GM19438 (cell line): ENCODE data around the gene VSIG10.
"Not testable (repeated sequence)": the region's sequence is repeated elsewhere in the genome, so short reads cannot be mapped to it uniquely, and the experiment has no call there.

Experiments
- ATAC-seq: cut with Tn5 transposase; IDR thresholded peaks from one replicate; pipeline ENCODE4 v1.9.1; 2021; ENCODE audit warnings: low read depth; ENCODE audit not compliant: unreplicated experiment

VSIG10 gene

DNA sequence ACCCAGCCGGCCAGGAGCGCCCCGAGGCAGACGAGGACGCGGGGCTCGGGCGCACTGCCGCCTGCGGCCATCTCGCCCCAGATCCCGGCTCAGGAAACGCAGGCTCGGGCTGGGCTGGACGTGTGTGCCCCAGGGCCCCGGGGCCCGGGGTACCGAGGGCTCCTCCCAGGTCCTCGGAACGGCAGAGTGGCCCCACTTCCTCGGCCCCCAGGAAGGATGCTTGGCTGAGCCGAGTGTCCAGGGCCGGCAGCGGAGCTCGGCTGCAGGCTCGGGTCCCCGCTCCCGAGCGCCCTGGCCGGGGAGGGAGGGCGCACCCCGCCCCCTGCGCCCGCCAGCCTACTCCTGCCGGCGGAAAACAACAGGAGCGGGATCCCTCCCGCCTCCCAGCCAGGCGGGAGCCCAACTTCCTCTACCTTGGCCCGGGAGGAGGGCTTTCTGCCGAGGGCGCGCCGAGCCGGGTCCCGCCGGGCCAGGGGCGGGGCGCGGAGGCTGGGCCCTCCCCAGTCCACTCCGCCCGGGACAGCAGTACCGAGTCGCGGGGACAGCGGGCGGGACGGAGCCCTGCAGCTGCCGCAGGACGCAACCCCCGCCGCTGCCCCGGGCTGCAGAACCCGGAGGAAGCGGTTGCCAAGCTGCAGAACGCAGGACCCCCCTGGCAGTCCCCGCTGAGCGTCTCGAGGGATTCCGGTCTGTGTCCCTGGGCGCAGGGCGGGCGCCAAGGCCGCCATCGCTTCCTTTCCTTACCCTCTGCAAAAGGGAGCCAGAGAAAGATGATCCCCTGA lies at the start of gene VSIG10:
TSS of gene VSIG10 (minus strand) at position 411 of the 782 bp plus-strand sequence. CDS start at position 71, 340 bp downstream.
- no peak for ATAC-seq

DNA sequence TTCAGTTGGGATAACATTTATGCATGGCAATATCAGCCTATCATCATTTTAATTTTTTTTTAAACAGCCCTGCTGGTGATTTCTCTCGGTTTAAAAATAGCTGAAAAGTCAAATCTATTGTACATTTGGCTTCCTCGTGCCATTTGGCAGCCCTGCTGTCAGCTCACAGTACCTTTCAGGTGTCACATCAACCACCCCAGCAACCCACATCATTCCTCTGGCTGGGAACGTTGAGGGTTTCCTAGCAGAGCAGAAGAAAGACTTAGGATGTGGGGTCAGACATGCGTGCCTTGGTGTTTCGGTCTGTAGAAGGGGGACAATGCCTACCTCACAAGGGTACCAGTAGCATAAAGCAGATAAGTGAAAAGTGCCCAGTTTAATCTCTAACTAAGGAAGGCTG lies 47.9 kb upstream of the VSIG10 start:
- no peak for ATAC-seq

DNA sequence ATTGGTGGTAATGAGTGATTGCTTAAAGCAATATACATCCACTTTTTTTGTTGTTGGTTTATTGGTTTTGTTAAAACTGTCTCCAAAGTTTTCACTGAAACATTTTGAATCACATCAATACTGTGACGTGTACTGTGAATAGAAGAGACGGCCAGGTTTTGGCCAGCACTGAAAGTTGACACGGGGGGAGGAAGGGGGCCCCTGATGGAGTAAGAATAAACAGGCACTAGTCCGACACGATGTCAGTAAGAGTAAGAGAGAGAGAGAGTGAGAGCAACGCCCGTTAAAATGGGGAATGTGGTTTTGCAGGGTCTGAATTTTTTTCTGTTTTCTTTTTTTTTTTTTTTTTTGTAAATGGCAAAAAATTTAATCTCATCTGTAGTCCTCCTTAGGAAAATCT lies 46.8 kb upstream of the VSIG10 start:
- ATAC-seq, result no peak

- no peak for ATAC-seq
These were observed 44.5 kb upstream of the VSIG10 start for GRCh38 chr12:118148287-118148686.

GRCh38 chr12:118145798-118146156 lies 42.0 kb upstream of the VSIG10 start:
- no peak for ATAC-seq

DNA sequence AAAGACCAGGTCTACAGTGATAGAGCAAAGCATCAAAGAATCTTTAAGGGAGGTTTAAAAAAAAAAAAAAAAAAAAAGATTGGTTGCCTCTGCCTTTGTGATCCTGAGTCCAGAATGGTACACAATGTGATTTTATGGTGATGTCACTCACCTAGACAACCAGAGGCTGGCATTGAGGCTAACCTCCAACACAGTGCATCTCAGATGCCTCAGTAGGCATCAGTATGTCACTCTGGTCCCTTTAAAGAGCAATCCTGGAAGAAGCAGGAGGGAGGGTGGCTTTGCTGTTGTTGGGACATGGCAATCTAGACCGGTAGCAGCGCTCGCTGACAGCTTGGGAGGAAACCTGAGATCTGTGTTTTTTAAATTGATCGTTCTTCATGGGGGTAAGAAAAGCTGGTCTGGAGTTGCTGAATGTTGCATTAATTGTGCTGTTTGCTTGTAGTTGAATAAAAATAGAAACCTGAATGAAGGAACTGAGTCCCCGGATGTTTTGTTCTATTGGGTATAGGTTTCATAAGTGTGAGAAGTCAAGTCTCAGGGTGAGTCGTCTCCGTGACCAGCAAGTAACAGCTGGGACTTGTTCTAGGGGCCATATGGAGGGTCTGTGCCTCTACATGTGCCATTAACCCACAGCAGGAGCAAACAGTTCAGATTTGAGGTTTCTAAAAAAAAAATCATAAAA lies 41.4 kb upstream of the VSIG10 start:
- ATAC-seq, result peak; percentile 55

GRCh38 chr12:118144499-118144898 lies 40.7 kb upstream of the VSIG10 start:
- ATAC-seq, result no peak

DNA sequence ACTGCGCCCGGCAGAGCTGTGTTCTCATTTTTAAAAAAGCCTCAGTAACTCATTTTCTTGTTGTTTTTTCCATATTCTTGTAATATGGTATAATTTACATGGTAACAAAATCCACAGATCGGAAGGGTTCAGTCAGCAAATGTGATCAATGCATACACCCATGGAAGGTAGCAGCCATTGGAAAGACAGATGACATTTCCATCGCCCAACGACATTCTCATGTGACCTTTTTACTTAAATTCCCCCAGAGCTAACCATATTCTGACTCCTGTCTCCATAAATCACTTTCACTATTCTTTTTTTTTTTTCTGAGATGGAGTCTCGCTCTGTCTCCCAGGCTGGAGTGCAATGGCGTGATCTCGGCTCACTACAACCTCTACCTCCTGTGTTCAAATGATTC lies 37.0 kb upstream of the VSIG10 start:
- ATAC-seq, result no peak

DNA sequence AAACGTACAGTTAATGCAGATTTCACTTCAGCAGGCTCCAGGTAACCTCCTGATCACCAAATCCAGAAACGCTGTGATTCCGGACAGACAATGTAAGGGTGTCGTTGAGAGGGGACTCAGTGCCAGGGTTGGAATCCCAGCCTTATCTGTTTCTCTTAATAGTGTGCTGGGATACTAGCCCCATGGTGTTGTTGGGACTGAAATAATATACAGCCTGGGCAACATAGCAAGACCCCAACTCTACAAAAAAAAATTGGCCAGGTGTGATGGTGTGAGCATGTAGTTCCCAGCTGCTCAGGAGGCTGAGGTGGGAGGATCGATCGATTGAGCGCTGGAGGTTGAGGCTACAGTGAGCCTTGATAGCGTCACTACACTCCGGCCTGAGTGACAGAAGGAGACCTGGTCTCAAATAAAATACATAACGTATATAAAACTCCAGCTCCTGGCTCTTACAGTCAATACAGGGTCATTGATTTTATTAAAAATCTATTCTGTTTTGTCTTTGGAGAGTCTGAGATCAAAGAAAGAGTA lies 33.4 kb upstream of the VSIG10 start:
- no peak for ATAC-seq

- peak; percentile 31 for ATAC-seq
These were observed 32.8 kb upstream of the VSIG10 start for GRCh38 chr12:118136559-118137003.

GRCh38 chr12:118135788-118136558 lies 32.2 kb upstream of the VSIG10 start, which contains the start of gene PEBP1:
PEBP1 (plus strand) TSS chr12:118136124; CDS start chr12:118136210, 86 bp downstream.
- peak; percentile 98 for ATAC-seq

GRCh38 chr12:118129436-118129835 lies 25.6 kb upstream of the VSIG10 start:
- ATAC-seq, result not testable (repeated sequence)

DNA sequence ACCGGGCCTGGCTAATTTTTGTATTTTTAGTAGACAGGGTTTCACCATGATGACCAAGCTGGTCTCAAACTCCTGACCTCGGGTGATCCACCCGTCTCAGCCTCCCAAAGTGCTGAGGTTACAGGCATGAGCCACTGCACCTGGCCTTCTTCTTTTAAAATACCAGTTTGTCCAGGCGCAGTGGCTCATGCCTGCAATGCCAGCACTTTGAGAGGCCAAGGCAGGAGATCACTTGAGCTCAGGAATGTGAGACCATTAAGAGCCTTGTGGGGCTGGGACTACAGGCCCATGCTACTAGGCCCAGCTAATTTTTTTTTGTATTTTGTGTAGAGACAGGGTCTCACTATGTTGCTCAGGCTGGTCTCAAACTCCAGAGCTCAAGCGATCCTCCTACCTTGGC lies 24.1 kb upstream of the VSIG10 start:
- ATAC-seq, result no peak

- no peak for ATAC-seq
These were observed 22.4 kb upstream of the VSIG10 start for GRCh38 chr12:118126119-118126757.

DNA sequence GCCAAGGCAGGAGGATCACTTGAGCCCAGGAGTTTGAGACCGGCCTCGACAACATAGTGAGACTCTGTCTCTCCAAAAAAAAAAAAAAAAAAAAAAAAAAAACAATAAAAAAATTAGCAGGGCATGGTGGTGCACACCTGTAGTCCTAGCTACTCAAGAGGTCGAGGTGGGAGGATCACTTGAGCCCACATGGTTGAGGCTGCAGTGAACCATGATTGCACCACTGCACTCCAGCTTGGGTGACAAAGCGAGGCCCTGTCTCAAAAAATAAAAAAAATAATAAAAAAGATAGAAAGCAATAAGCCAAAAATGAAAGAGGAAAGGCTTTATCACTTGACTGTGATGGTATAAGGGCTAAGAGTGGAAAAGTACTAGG lies 21.9 kb upstream of the VSIG10 start:
- ATAC-seq, result no peak

- ATAC-seq, result no peak
These were observed 20.6 kb upstream of the VSIG10 start for GRCh38 chr12:118124333-118124874.

GRCh38 chr12:118122264-118122663 lies 18.5 kb upstream of the VSIG10 start:
- ATAC-seq, result no peak

- ATAC-seq, result peak; percentile 72
These were observed 17.0 kb upstream of the VSIG10 start for GRCh38 chr12:118120579-118121363.

GRCh38 chr12:118119449-118119879 lies 15.7 kb upstream of the VSIG10 start:
- ATAC-seq, result no peak
